Measurements from ENCODE around the gene DTD1. TPM values are rescaled to one million over a fixed set of nuclear protein-coding genes. Genes with fewer than 3 reads are reported as not detected.

DTD1 gene
- total RNA-seq, 1 experiment from 2014 or later: 115 TPM

- DNase-seq (ENCODE audit: low read depth): peak; percentile 86
These were observed 206.0 kb downstream of the DTD1 start for GRCh38 chr20:18793625-18794427.

DNA sequence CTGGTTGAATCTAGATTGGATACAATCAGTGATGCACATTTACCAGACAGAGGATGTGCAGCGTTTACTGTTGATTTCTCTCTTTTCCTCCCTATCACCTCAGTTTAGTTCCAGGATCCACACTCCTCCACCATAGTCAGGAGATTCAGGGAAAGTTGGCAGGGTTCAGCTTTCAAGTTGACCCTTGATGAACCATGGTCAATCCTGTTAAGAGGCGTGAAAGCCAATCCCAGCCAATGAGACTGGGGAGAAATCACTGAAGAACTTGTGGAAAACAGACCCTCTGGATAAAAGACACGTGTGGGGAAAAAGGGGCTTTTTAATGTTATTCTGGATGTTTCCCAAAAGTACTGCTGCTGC is 206.6 kb downstream of the DTD1 start:
- DNase-seq (ENCODE audit: low read depth): no peak

DNA sequence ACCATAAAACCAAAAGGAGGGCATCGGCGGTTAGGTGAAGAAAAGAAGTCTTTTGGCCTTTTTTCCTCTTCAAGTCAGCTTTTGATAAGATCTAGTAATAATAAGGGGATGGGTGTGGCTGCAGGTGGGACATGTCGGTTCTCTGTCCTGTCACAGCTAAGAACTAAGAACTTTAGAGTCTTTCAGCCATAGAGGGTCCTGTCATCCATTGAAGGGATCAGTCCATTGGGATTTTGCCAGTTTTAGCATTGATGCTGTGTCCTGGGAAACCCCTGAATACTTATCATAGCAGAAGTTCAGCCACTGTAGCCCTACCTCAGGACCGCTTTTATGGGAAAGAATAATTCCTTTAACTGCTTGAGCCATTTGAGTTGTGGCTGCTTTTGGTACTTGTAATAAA is 207.5 kb downstream of the DTD1 start:
- no peak for DNase-seq (ENCODE audit: low read depth)

DNA sequence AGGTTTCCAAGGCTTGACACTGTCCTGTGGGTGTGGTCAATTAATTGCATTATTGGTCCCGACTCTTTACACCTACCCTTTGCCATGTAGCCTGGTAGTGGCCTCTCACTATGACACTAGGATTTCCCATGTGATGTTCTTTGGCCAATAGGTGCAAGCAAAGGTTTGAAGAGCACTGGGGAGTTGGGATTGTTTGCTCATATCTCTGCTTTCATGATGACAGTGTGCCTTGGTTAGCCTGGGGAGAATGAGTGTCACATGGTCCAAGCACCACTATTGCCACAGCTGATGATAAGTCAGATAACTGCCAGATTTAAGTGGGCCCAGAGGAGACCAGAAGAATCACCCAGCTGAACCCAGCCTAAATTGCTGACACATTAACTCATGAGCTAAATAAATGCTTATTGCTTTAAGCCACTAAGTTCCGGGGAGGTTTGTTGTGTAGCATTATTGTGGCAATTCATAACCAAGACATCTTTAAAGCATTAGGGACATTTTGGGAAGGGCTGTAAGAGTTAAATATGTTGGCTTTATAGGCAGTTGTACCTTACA is 208.5 kb downstream of the DTD1 start:
- DNase-seq (ENCODE audit: low read depth): no peak

GRCh38 chr20:18801516-18801915 is 213.7 kb downstream of the DTD1 start:
- no peak for DNase-seq (ENCODE audit: low read depth)

DNA sequence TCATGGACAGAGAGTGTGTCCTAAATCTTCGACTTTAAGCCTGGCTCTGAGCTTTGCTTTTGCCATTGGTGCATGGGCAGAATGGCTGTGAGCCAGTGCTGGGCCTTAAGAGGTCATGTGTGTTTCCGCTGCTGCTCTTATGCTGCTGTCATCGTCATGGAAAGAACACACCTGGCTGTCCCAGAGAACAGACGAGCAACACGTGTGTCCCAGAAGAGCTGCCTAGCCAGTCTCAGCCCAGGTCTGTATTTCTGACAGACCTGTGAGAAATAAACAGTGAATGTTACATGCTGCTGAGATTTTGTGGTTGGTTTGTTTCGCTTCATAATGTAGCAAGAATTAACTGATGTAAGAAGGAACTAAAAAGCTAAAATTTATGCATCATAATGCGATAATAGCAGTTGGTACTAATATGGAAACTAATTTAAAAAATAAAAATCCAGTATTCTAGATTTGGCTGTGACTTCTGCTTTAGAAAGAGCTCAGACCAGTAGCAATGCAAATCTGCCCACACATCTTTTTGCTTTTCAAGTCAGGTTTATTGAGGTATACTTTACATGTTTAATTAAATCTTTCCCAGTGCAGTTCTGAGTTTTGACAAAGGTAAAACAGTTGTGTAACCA is 214.3 kb downstream of the DTD1 start:
- no peak for DNase-seq (ENCODE audit: low read depth)

GRCh38 chr20:18805881-18806280 is 218.0 kb downstream of the DTD1 start:
- peak; percentile 72 for DNase-seq (ENCODE audit: low read depth)

GRCh38 chr20:18808712-18809111 is 220.9 kb downstream of the DTD1 start:
- DNase-seq (ENCODE audit: low read depth): no peak

GRCh38 chr20:18811186-18811585 is 223.3 kb downstream of the DTD1 start:
- no peak for DNase-seq (ENCODE audit: low read depth)

- DNase-seq (ENCODE audit: low read depth): no peak
These were observed 224.1 kb downstream of the DTD1 start for GRCh38 chr20:18811904-18812303.

- no peak for DNase-seq (ENCODE audit: low read depth)
These were observed 225.6 kb downstream of the DTD1 start, which contains the start of gene SCP2D1 for GRCh38 chr20:18813483-18813882. SCP2D1 (plus strand) TSS chr20:18813783; CDS start chr20:18813816, 33 bp downstream.

- no peak for DNase-seq (ENCODE audit: low read depth)
These were observed 227.5 kb downstream of the DTD1 start for GRCh38 chr20:18815194-18815942.

Small RNAs within 50 kb of the gene (small RNA-seq; reads per million reads assigned to genes)
- gene RN7SL638P (not detected), gene RNU6ATAC34P (not detected)

Other genes with a start within 250 kb of the DTD1 start
- 0.57 and 1.3 TPM in 2 replicates for gene DZANK1, start 121.0 kb upstream of the DTD1 start, total RNA-seq (2014; rRNA removed; shearing (Covaris generic))
- gene POLR3F, start 120.7 kb upstream of the DTD1 start, total RNA-seq (2014; rRNA removed; shearing (Covaris generic)): 25.2 and 35.2 TPM in 2 replicates
- gene RBBP9, start 90.8 kb upstream of the DTD1 start, total RNA-seq (2014; rRNA removed; shearing (Covaris generic)): 17.1 and 17.4 TPM in 2 replicates
- gene SEC23B, start 80.1 kb upstream of the DTD1 start, total RNA-seq (2014; rRNA removed; shearing (Covaris generic)): 84.6 and 95.2 TPM in 2 replicates
- gene SMIM26, start 20.6 kb upstream of the DTD1 start, total RNA-seq (2014; rRNA removed; shearing (Covaris generic)): 154 and 161 TPM in 2 replicates
- not detected in 2 replicates for gene SCP2D1, start 225.7 kb downstream of the DTD1 start, total RNA-seq (2014; rRNA removed; shearing (Covaris generic))